ENCODE data around the gene MICAL2.

DNA sequence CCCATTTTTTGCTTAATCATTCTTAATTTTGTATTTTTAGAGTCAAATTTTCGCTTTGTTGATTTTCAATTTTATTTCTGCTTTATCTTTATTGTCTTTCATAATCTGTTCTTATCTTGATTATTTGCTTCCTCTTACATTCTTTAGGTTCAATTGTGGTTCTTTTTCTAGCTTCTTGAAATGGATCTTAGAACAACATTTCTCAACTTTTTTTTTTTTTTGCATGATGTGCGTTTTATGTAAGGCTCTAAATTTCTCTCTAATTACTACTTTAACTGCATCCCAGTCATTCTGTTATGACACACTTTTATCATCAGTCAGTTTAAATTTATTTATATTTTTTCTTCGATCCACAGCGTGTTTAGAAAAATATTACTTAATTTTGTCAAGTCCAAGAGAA, 201.7 kb downstream of the MICAL2 start:
- no peak for TF ChIP-seq POLR2A (IDR thresholded peaks at IDR 0.05; ENCODE audit: borderline replicate concordance, extremely low read depth, insufficient read depth, insufficient read length)
- no peak for TF ChIP-seq CEBPB (IDR thresholded peaks at IDR 0.05; ENCODE audit: low read depth)
- no peak for TF ChIP-seq ZNF274 (IDR thresholded peaks at IDR 0.05; ENCODE audit: low read depth, low read length)
- TF ChIP-seq, protein P1, sequence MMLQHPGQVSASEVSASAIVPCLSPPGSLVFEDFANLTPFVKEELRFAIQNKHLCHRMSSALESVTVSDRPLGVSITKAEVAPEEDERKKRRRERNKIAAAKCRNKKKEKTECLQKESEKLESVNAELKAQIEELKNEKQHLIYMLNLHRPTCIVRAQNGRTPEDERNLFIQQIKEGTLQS (IDR thresholded peaks at IDR 0.05): no peak
- TF ChIP-seq, protein P2, sequence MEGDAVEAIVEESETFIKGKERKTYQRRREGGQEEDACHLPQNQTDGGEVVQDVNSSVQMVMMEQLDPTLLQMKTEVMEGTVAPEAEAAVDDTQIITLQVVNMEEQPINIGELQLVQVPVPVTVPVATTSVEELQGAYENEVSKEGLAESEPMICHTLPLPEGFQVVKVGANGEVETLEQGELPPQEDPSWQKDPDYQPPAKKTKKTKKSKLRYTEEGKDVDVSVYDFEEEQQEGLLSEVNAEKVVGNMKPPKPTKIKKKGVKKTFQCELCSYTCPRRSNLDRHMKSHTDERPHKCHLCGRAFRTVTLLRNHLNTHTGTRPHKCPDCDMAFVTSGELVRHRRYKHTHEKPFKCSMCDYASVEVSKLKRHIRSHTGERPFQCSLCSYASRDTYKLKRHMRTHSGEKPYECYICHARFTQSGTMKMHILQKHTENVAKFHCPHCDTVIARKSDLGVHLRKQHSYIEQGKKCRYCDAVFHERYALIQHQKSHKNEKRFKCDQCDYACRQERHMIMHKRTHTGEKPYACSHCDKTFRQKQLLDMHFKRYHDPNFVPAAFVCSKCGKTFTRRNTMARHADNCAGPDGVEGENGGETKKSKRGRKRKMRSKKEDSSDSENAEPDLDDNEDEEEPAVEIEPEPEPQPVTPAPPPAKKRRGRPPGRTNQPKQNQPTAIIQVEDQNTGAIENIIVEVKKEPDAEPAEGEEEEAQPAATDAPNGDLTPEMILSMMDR (IDR thresholded peaks at IDR 0.05 in 2 of 3, conservative IDR thresholded peaks at IDR 0.05 in 1 of 3; ENCODE audit: borderline replicate concordance in 1 of 3, insufficient read depth in 1 of 3, low read depth in 2 of 3, low read length in 2 of 3): no peak
- TF ChIP-seq, protein P3, sequence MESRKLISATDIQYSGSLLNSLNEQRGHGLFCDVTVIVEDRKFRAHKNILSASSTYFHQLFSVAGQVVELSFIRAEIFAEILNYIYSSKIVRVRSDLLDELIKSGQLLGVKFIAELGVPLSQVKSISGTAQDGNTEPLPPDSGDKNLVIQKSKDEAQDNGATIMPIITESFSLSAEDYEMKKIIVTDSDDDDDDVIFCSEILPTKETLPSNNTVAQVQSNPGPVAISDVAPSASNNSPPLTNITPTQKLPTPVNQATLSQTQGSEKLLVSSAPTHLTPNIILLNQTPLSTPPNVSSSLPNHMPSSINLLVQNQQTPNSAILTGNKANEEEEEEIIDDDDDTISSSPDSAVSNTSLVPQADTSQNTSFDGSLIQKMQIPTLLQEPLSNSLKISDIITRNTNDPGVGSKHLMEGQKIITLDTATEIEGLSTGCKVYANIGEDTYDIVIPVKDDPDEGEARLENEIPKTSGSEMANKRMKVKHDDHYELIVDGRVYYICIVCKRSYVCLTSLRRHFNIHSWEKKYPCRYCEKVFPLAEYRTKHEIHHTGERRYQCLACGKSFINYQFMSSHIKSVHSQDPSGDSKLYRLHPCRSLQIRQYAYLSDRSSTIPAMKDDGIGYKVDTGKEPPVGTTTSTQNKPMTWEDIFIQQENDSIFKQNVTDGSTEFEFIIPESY (IDR thresholded peaks at IDR 0.05; ENCODE audit: extremely low read depth, insufficient replicate concordance, low read length): no peak
- TF ChIP-seq POLR2AphosphoS5 (IDR thresholded peaks at IDR 0.05; ENCODE audit: low read depth, low read length): no peak
- TF ChIP-seq, protein P4, sequence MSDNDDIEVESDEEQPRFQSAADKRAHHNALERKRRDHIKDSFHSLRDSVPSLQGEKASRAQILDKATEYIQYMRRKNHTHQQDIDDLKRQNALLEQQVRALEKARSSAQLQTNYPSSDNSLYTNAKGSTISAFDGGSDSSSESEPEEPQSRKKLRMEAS (IDR thresholded peaks at IDR 0.05): no peak
- TF ChIP-seq EZH2 (IDR thresholded peaks at IDR 0.05): no peak
- no peak for TF ChIP-seq SRF (IDR thresholded peaks at IDR 0.05; ENCODE audit: low read depth)
- no peak for TF ChIP-seq SP1 (IDR thresholded peaks at IDR 0.05; ENCODE audit: low read depth)

Data from HCT116 (cell line).